ENCODE measurements around the gene SLC35D3. TPM values are rescaled to one million over a fixed set of nuclear protein-coding genes. Genes with fewer than 3 reads are reported as not detected.

Gene SLC35D3
- total and polyA plus RNA-seq, 10 of the 15 experiments (the other 5 are each of a cell fraction or from before 2014, with no cell fraction given), result not detected

GRCh38 chr6:136893187-136893586, 28.9 kb upstream of the SLC35D3 start (continued):
- TF ChIP-seq STAT1 (conservative IDR thresholded peaks at IDR 0.05) (no peak), NR2C2 (IDR thresholded peaks at IDR 0.05; ENCODE audit: borderline replicate concordance, control insufficient read depth, insufficient read length, low read depth) (no peak), MAX (IDR thresholded peaks at IDR 0.05; ENCODE audit: low read depth, low read length) (no peak)

- Histone ChIP-seq H3K79me2 (ENCODE audit: control insufficient read depth, insufficient read depth, low read length) (no peaks in the 10 kb centered on the region), H3K4me2 (ENCODE audit: control insufficient read depth, insufficient read depth) (no peak overlapping the region), H3K9ac (ENCODE audit: control insufficient read depth, insufficient read depth, low read length) (no peak overlapping the region), H3K36me3 (ENCODE audit: control insufficient read depth in 2 of 2, insufficient read depth in 2 of 2, low read length in 1 of 2) (peaks cover 3 to 4% of the 10 kb centered on the region in 2 experiments), H2AFZ (ENCODE audit: control insufficient read depth, low read depth, low read length) (no peak overlapping the region), H3K27me3 (replicated peaks in 1 of 2; ENCODE audit: control insufficient read depth in 2 of 2, insufficient read depth in 2 of 2, low read length in 1 of 2) (no peaks in the 10 kb centered on the region), H3K4me3 (no peak overlapping the region), H3K4me1 (ENCODE audit: control insufficient read depth, insufficient read depth, low read length) (no peaks in the 10 kb centered on the region), H3K9me3 (replicated peaks; ENCODE audit: control insufficient read depth, insufficient read depth, low read length) (no peaks in the 10 kb centered on the region), H4K20me1 (ENCODE audit: control insufficient read depth, insufficient read depth) (no peaks in the 10 kb centered on the region), H3K27ac (ENCODE audit: control insufficient read depth, insufficient read depth) (no peak overlapping the region)
- no peak for ATAC-seq
- DNase-seq (ENCODE audit: low read depth, low spot score), result no peak
- BruUV-seq (replicated peaks), result no TSS peak
- TF ChIP-seq POLR2AphosphoS2 (IDR thresholded peaks at IDR 0.05; ENCODE audit: low read depth, low read length) (no peak), ZNF592 (IDR thresholded peaks at IDR 0.05) (no peak), ATF2 (IDR thresholded peaks at IDR 0.05; ENCODE audit: low read length) (no peak), ZNF274 (IDR thresholded peaks at IDR 0.05; ENCODE audit: insufficient read depth, insufficient read length) (no peak), SRF (IDR thresholded peaks at IDR 0.05; ENCODE audit: low read depth in 2 of 2, low read length in 2 of 2) (no peak), BCLAF1 (IDR thresholded peaks at IDR 0.05) (no peak), SPI1 (IDR thresholded peaks at IDR 0.05; ENCODE audit: borderline replicate concordance, insufficient read depth, low read depth, low read length) (no peak)
- ChIA-PET RAD21 (ENCODE audit: unreplicated experiment) (no interaction called here), SMC1A (ENCODE audit: uncharacterized antibody, unreplicated experiment) (interaction anchor here (1.1 kb wide), 2 partner anchors 9 to 11 kb away, joined by 3 read pairs; no protein-coding TSS in a partner anchor), CTCF (interaction anchor here (1.2 to 2.0 kb wide), 2 partner anchors 9 to 10 kb away, joined by 4 read pairs; no protein-coding TSS in a partner anchor), POLR2A (interaction anchor here (0.5 kb wide), 1 partner anchor 71 kb away, joined by 3 read pairs; no protein-coding TSS in a partner anchor)
- WGBS (ENCODE audit: insufficient coverage, insufficient replicate concordance, low lambda C conversion rate, missing lambda C conversion rate), result 100% methylated on average over 3 of the region's 3 CpGs
- in situ Hi-C loops (cut with MboI) (no loop called here), intact Hi-C loops (cut with micrococcal nuclease; ENCODE audit: unreplicated experiment) (no loop called here)
- no peak for FAIRE-seq
These were observed 26.2 kb upstream of the SLC35D3 start for GRCh38 chr6:136895901-136896300.

All from GM12878 (cell line).